ENCODE results near the gene KIAA1671. TPM values are rescaled to one million over a fixed set of nuclear protein-coding genes. Genes with fewer than 3 reads are reported as not detected.

The KIAA1671 gene
- total and polyA plus RNA-seq, 2 donors (not counting 1 experiment from before 2014, with no cell fraction given), result 0.01 to 0.02 TPM

GRCh38 chr22:24944217-24944937 is 8.1 kb upstream of the KIAA1671 start:
- DNase-seq, result no peak
- no peak overlapping the region for H2AFZ ChIP-seq (ENCODE audit: insufficient read depth, low read depth, low read length, poor library complexity, severe bottlenecking)
- ChIA-PET CTCF (no interaction called here), POLR2A (no interaction called here)
- H3K27ac ChIP-seq (ENCODE audit: low read length in 2 of 2), result no peak overlapping the region
- H3K27me3 ChIP-seq (replicated peaks in 1 of 4; ENCODE audit: control extremely low read depth in 1 of 4, control insufficient read depth in 3 of 4, insufficient read depth in 4 of 4, low read length in 3 of 4), result peaks cover 0 to 13% (median 2%) of the 10 kb centered on the region in 4 experiments
- H4K20me1 ChIP-seq (ENCODE audit: control insufficient read depth, insufficient read depth, low read length, poor library complexity, severe bottlenecking), result no peaks in the 10 kb centered on the region
- Mint-ChIP-seq H3K27ac (no peak overlapping the region), H3K27me3 (peaks cover 40% of the 10 kb centered on the region), H3K9me3 (ENCODE audit: insufficient read depth) (no peaks in the 10 kb centered on the region), H3K4me1 (no peaks in the 10 kb centered on the region), H3K4me3 (no peak overlapping the region)
- ATAC-seq (ENCODE audit: low read depth), result no peak
- no peak overlapping the region for H3K9ac ChIP-seq (ENCODE audit: low read length)
- TF ChIP-seq CTCF (IDR thresholded peaks at IDR 0.05) (no peak), EZH2 (IDR thresholded peaks at IDR 0.05; ENCODE audit: borderline replicate concordance, insufficient read depth, low read depth, low read length, poor library complexity, severe bottlenecking) (no peak)
- no peaks in the 10 kb centered on the region for H3K79me2 ChIP-seq (ENCODE audit: control insufficient read depth, insufficient read depth, low read length)
- no peaks in the 10 kb centered on the region for H3K36me3 ChIP-seq (replicated peaks in 1 of 2; ENCODE audit: control extremely low read depth in 1 of 2, control insufficient read depth in 1 of 2, extremely low read depth in 1 of 2, insufficient read depth in 2 of 2, low read length in 1 of 2)
- 93% methylated on average over 8 of the region's 10 CpGs for WGBS (ENCODE audit: insufficient coverage)
- no peaks in the 10 kb centered on the region for H3K4me1 ChIP-seq (ENCODE audit: control insufficient read depth in 2 of 2, insufficient read depth in 2 of 2, low read length in 2 of 2)
- no peaks in the 10 kb centered on the region for H3K9me3 ChIP-seq (ENCODE audit: control extremely low read depth in 1 of 3, control insufficient read depth in 2 of 3, insufficient read depth in 1 of 3, low read length in 2 of 3)
- no peak overlapping the region for H3K4me2 ChIP-seq (replicated peaks; ENCODE audit: low read depth, low read length, poor library complexity, severe bottlenecking)
- no peak overlapping the region for H3K4me3 ChIP-seq (ENCODE audit: control extremely low read depth in 1 of 5, extremely low read depth in 1 of 5, insufficient read depth in 1 of 5, low read depth in 2 of 5, low read length in 4 of 5)
- intact Hi-C loops (cut with micrococcal nuclease), result no loop called here

GRCh38 chr22:24945430-24945829 is 7.1 kb upstream of the KIAA1671 start:
- Mint-ChIP-seq H3K27me3 (peaks cover 49% of the 10 kb centered on the region), H3K9me3 (ENCODE audit: insufficient read depth) (no peaks in the 10 kb centered on the region), H3K27ac (no peak overlapping the region), H3K4me1 (no peaks in the 10 kb centered on the region), H3K4me3 (no peak overlapping the region)
- Histone ChIP-seq H3K36me3 (replicated peaks in 1 of 2; ENCODE audit: control extremely low read depth in 1 of 2, control insufficient read depth in 1 of 2, extremely low read depth in 1 of 2, insufficient read depth in 2 of 2, low read length in 1 of 2) (no peaks in the 10 kb centered on the region), H3K4me1 (ENCODE audit: control insufficient read depth in 2 of 2, insufficient read depth in 2 of 2, low read length in 2 of 2) (no peaks in the 10 kb centered on the region), H3K9ac (ENCODE audit: low read length) (no peak overlapping the region), H3K27me3 (replicated peaks in 1 of 4; ENCODE audit: control extremely low read depth in 1 of 4, control insufficient read depth in 3 of 4, insufficient read depth in 4 of 4, low read length in 3 of 4) (peaks cover 0 to 20% (median 7%) of the 10 kb centered on the region in 4 experiments), H3K4me2 (replicated peaks; ENCODE audit: low read depth, low read length, poor library complexity, severe bottlenecking) (no peak overlapping the region), H3K4me3 (ENCODE audit: control extremely low read depth in 1 of 5, extremely low read depth in 1 of 5, insufficient read depth in 1 of 5, low read depth in 2 of 5, low read length in 4 of 5) (no peak overlapping the region), H3K9me3 (ENCODE audit: control extremely low read depth in 1 of 3, control insufficient read depth in 2 of 3, insufficient read depth in 1 of 3, low read length in 2 of 3) (no peaks in the 10 kb centered on the region), H2AFZ (ENCODE audit: insufficient read depth, low read depth, low read length, poor library complexity, severe bottlenecking) (no peak overlapping the region), H4K20me1 (ENCODE audit: control insufficient read depth, insufficient read depth, low read length, poor library complexity, severe bottlenecking) (no peaks in the 10 kb centered on the region), H3K27ac (ENCODE audit: low read length in 2 of 2) (no peak overlapping the region), H3K79me2 (ENCODE audit: control insufficient read depth, insufficient read depth, low read length) (no peaks in the 10 kb centered on the region)
- POLR2A ChIA-PET, result no interaction called here
- intact Hi-C loops (cut with micrococcal nuclease), result no loop called here
- 80% methylated on average over 2 of the region's 4 CpGs for WGBS (ENCODE audit: insufficient coverage)
- TF ChIP-seq CTCF (IDR thresholded peaks at IDR 0.05), result no peak
- TF ChIP-seq EZH2 (IDR thresholded peaks at IDR 0.05; ENCODE audit: borderline replicate concordance, insufficient read depth, low read depth, low read length, poor library complexity, severe bottlenecking), result no peak
- DNase-seq, result no peak
- ATAC-seq (ENCODE audit: low read depth), result no peak
- CTCF ChIA-PET, result no interaction called here
